ENCODE data around the gene MAST4.
"Not testable (repeated sequence)": the region's sequence is repeated elsewhere in the genome, so short reads cannot be mapped to it uniquely, and the experiment has no call there.

Gene MAST4

GRCh38 chr5:67170767-67171166 lies 574.6 kb downstream of the MAST4 start:
- DNase-seq (ENCODE audit: low read depth in 4 of 4, low spot score in 1 of 4) = no peak

- not testable (repeated sequence) for DNase-seq (ENCODE audit: low read depth in 4 of 4, low spot score in 1 of 4)
These were observed 577.2 kb downstream of the MAST4 start for GRCh38 chr5:67173351-67173750.

- DNase-seq (ENCODE audit: low read depth in 4 of 4, low spot score in 1 of 4) = no peak
These were observed 577.8 kb downstream of the MAST4 start for GRCh38 chr5:67173959-67174358.

- no peak for DNase-seq (ENCODE audit: low read depth in 4 of 4, low spot score in 1 of 4)
These were observed 580.7 kb downstream of the MAST4 start for GRCh38 chr5:67176936-67177335.

GRCh38 chr5:67178085-67178484 lies 581.9 kb downstream of the MAST4 start:
- DNase-seq (ENCODE audit: low read depth in 4 of 4, low spot score in 1 of 4) = no peak

- DNase-seq (ENCODE audit: low read depth in 4 of 4, low spot score in 1 of 4) = no peak
These were observed 582.8 kb downstream of the MAST4 start for GRCh38 chr5:67178966-67179365.

GRCh38 chr5:67179697-67180361 lies 583.6 kb downstream of the MAST4 start:
- no peak for DNase-seq (ENCODE audit: low read depth in 4 of 4, low spot score in 1 of 4)

GRCh38 chr5:67181648-67182221 lies 585.5 kb downstream of the MAST4 start:
- DNase-seq (ENCODE audit: low read depth in 4 of 4, low spot score in 1 of 4) = no peak

- no peak for DNase-seq (ENCODE audit: low read depth in 4 of 4, low spot score in 1 of 4)
These were observed 586.2 kb downstream of the MAST4 start for GRCh38 chr5:67182301-67182790.

- no peak for DNase-seq (ENCODE audit: low read depth in 4 of 4, low spot score in 1 of 4)
These were observed 587.7 kb downstream of the MAST4 start for GRCh38 chr5:67183859-67184258.

GRCh38 chr5:67187006-67187715 lies 591.0 kb downstream of the MAST4 start:
- no peak for DNase-seq (ENCODE audit: low read depth in 4 of 4, low spot score in 1 of 4)

- no peak for DNase-seq (ENCODE audit: low read depth in 4 of 4, low spot score in 1 of 4)
These were observed 592.3 kb downstream of the MAST4 start for GRCh38 chr5:67188274-67189078.

- DNase-seq (ENCODE audit: low read depth in 4 of 4, low spot score in 1 of 4) = no peak
These were observed 592.8 kb downstream of the MAST4 start for GRCh38 chr5:67189079-67189354.

GRCh38 chr5:67189931-67190330 lies 593.7 kb downstream of the MAST4 start:
- DNase-seq (ENCODE audit: low read depth in 4 of 4, low spot score in 1 of 4) = no peak

- DNase-seq (ENCODE audit: low read depth in 4 of 4, low spot score in 1 of 4) = no peak
These were observed 594.2 kb downstream of the MAST4 start for GRCh38 chr5:67190410-67190809.

- no peak for DNase-seq (ENCODE audit: low read depth in 4 of 4, low spot score in 1 of 4)
These were observed 594.7 kb downstream of the MAST4 start for GRCh38 chr5:67190861-67191260.

GRCh38 chr5:67192719-67193438 lies 596.7 kb downstream of the MAST4 start:
- DNase-seq (ENCODE audit: low read depth in 4 of 4, low spot score in 1 of 4) = no peak

GRCh38 chr5:67193439-67193807 lies 597.2 kb downstream of the MAST4 start:
- no peak for DNase-seq (ENCODE audit: low read depth in 4 of 4, low spot score in 1 of 4)

- DNase-seq (ENCODE audit: low read depth in 4 of 4, low spot score in 1 of 4) = no peak
These were observed 598.0 kb downstream of the MAST4 start for GRCh38 chr5:67194166-67194565.

- no peak for DNase-seq (ENCODE audit: low read depth in 4 of 4, low spot score in 1 of 4)
These were observed 599.4 kb downstream of the MAST4 start for GRCh38 chr5:67195406-67196275.

Measured in stimulated activated CD4-positive, alpha-beta T cell treated with anti-CD3 and anti-CD28 coated beads, Interleukin-1b, Interleukin-23, amount 100 ng/mL, for 24 hours (primary cell).